NCI-H2196 treated with DMSO at 0.1 percent for 48 hours (cell line): ENCODE measurements around the gene UBR1.
A peak's percentile ranks its signal among the peaks of the same experiment; 100 is the strongest.
"Not testable (repeated sequence)": the region's sequence is repeated elsewhere in the genome, so short reads cannot be mapped to it uniquely, and the experiment has no call there.

Source experiments
- DNase-seq: peaks from one replicate; lab custom pipeline; 2025; ENCODE audit not compliant: unreplicated experiment; lab: John Stamatoyannopoulos, UW

The UBR1 gene

DNA sequence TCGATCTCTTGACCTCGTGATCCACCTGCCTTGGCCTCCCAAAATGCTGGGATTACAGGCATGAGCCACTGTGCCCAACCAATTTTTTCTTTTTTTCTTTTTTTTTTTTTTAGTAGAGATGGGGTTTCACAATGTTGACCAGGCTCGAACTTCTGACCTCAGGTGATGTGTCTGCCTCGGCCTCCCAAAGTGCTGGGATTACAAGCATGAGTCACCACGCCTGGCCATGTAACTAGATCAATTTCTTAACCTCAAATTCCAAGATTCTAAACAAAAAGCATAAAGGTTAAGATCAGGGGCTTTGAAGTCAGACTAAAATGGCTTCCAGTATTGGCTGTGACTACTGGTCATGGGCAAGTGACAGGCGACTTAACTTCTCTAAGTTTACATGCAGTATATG, 126.7 kb downstream of the UBR1 start:
- not testable (repeated sequence) for DNase-seq

- DNase-seq, result no peak
Observed at GRCh38 chr15:42974202-42974862, 131.5 kb downstream of the UBR1 start.

- no peak for DNase-seq
Observed at GRCh38 chr15:42973114-42973513, 132.7 kb downstream of the UBR1 start.

DNA sequence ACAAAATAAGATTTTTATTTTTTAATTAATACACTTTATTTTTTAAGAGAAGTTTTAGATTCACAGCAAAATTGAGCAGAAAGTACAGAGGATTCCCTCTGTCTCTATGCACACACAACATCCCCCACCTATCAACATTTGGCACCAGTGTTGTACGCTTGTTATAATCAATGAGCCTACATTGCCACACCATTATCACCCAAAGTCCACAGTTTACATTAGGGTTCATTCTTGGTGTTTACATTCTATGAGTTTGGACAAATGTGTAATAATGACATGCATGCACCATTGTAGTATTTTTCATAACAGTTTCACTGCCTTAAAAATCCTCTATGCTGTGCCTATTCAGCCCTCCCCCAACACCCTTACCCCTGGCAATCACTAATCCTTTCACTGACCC, 134.0 kb downstream of the UBR1 start:
- DNase-seq, result no peak

DNA sequence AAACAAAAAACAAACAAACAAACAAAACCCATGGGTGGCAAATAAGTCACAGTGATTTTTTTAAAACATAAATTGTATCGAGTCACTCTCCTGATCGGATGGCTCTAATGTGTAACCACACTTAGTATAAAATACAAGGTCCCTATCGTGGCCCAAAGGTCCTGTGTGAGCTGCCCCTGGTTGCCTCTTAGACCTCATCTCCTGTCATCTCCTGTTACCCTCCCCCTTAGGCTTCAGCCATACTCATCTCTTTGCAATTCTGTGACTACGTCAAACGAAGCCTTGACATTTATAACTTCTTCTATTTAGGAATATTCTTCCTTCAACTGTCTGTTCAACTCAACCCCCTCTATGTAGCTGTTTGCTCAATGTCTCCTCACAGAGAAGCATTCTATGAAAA, 141.4 kb downstream of the UBR1 start:
- DNase-seq, result no peak

DNA sequence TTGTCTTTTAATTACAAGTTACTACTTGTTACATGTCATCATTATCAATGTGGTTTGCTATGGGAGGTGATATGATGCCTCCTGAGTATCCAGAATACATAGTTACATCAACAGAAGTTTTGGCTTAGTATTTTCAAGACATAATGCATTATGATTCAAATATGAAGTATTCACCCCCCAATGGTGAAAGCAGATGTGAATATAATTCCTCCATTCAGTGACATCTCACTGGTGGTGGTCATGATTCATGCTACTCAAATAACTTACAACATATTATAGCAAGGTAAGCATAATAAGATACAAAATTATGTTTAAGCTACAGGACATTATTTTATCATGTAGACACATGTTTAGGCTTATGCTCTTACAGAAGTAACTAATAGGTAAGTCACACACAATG, 150.3 kb downstream of the UBR1 start:
- DNase-seq, result no peak

GRCh38 chr15:42954291-42954690, 151.5 kb downstream of the UBR1 start:
- no peak for DNase-seq

GRCh38 chr15:42948898-42949297, 156.9 kb downstream of the UBR1 start:
- not testable (repeated sequence) for DNase-seq

GRCh38 chr15:42940527-42940926, 165.3 kb downstream of the UBR1 start:
- DNase-seq, result no peak

- DNase-seq, result no peak
Observed at GRCh38 chr15:42939841-42940240, 166.0 kb downstream of the UBR1 start.

DNA sequence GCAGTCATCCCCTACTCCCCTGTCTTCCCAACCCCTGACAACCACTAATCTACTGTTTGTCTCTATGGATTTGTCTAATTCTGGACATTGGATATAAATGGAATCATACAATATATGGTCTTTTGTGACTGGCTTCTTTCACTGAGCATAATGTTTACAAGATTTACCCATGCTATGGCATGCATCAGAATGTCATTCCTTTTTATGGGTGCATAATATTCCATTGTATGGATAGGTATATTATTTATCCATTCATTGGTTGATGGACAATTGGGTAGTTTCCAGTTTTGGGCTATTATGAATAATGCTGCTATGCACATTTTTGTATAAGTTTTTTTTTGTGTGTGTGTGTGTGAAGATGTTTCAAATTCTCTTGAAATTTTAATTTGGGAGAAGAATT, 168.7 kb downstream of the UBR1 start:
- DNase-seq, result no peak

GRCh38 chr15:42933886-42934667, 171.8 kb downstream of the UBR1 start:
- no peak for DNase-seq

- no peak for DNase-seq
Observed at GRCh38 chr15:42932833-42933515, 172.9 kb downstream of the UBR1 start.

DNA sequence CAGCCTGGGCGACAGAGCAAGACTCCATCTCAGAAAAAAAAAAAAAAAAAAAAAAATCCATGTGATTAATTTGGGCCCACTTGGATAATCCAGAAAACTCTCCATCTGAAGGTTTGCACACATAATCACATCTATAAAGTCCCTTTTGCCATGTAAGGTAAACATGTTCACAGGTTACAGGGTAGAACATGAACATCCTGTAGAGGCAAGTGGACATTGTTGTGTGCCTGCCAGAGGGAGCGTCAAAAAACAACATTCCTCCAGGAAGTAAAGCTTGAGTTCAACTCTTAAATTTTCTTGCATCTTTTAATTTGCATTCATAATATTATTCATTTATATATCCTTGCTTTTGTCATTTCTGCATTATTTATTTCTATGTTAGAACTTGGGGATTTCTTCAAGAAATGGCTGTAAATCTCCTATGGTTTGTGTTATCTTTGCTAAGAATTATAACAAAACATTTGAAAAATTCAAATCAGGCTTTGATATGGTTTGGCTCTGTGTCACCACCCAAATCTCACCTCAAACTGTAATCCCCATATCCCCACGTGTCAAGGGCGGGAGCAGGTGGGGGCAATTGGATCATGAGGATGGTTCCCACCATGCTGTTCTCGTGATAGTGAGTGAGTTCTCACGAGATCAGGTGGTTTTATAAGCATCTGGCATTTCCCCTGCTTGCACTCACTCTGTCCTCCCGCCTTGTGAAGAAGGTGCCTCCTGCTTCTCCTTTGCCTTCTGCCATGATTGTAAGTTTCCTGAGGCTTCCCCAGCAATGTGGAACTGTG, 173.9 kb downstream of the UBR1 start:
- no peak for DNase-seq

- DNase-seq, result no peak
Observed at GRCh38 chr15:42929306-42929848, 176.5 kb downstream of the UBR1 start.

GRCh38 chr15:42921342-42921731, 184.5 kb downstream of the UBR1 start:
- no peak for DNase-seq

DNA sequence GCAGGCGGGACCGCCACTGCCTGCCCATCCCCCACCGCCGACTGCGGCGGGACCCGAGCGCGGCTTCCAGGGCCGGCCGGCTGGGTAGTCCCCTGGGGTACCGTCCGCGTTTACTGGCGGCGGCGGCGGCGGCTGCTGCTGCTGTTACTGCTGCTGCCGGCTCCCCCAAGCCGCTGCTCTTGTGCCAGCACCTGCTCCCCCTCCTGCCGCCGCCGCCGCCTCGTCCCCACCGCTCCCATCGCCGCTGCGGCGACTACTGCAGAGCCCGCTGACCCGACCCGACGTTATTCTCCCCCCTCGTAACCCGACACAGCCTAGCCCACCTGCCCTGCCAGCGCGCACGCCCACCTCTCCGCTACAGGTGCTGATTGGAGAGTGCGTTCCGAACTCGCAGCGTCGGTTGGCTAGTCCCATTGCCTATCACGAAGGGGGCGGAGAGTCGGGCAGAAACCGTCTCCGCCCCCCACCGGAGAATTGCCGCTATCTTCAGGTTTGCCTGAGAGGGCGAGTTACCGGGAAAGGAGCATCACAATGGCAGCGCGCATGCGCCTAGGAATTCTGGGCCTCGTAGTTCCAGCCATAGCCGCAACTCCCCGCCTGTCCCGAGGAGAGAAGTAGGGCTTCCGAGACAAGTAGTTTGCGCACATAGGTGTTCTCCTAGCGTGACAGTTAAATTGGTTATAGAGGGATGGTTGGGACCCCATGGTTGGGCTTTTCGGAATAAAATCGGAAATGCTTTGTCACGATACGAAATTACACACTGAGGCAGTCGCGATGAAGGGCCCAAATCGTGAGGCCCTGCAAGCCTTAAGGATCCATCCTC, 185.1 kb downstream of the UBR1 start, which contains the start of gene TTBK2:
Gene TTBK2, minus strand, starts transcription at position 260 of the 823 bp plus-strand sequence. CDS start 42,161 bp downstream, outside the sequence.
- peak; percentile 87 for DNase-seq

DNA sequence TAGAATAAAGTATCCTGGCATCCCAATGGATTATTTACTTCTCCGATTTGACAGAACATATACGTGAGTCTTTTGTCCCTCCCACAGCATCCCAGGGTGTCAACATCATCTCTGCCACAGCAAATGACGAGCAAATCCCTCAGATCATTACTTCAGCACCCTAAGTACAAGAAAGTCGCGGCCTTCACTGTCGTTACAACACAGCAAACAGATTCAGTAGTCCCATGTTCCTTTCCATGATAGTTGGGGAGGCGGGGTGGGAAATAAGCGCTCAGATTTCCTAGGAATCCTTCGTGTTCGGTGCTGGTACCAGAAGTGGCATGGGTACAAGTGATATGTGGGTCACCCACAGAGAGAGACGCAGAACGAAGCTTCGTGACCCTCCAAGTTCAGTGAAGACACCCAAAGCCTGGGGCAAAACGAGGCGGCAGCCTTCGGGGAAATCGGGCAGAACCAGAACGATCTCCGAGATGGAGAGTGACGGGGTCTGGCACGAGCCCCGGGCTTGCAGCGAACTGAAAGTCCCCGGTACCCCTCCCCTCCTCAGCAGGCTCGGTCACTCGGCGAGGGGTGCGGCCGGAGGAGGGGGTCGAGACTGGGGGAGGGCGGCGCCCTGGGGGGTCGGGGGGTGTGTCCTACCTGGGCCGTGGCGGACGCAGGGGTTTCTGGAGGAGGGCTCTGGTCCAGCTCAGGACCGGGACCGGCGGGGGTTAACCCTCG, 185.9 kb downstream of the UBR1 start:
- no peak for DNase-seq

- no peak for DNase-seq
Observed at GRCh38 chr15:42919308-42919707, 186.5 kb downstream of the UBR1 start.
